ENCODE data around the gene DST.

GRCh38 chr6:56478202-56478601, 164.5 kb downstream of the DST start:
- TF ChIP-seq SRF (IDR thresholded peaks at IDR 0.05; ENCODE audit: low read depth): no peak
- no peak for TF ChIP-seq POLR2A (IDR thresholded peaks at IDR 0.05; ENCODE audit: borderline replicate concordance, extremely low read depth, insufficient read depth, insufficient read length)
- TF ChIP-seq EZH2 (IDR thresholded peaks at IDR 0.05): no peak
- no peak for TF ChIP-seq RAD21 (IDR thresholded peaks at IDR 0.05; ENCODE audit: low read depth)
- TF ChIP-seq CTCF (IDR thresholded peaks at IDR 0.05 in 2 of 3, conservative IDR thresholded peaks at IDR 0.05 in 1 of 3; ENCODE audit: borderline replicate concordance in 1 of 3, insufficient read depth in 1 of 3, low read depth in 2 of 3, low read length in 2 of 3): no peak
- TF ChIP-seq POLR2AphosphoS5 (IDR thresholded peaks at IDR 0.05; ENCODE audit: low read depth, low read length): no peak
